SU-DHL-6 (cell line): ENCODE measurements around the gene FOSB.

Experiments used
- H2AFZ ChIP-seq: fragments of 200-600 bp; sonication (generic); 2 replicates; pipeline ENCODE4 v1.6.1; 2014; ENCODE audit warnings: low read depth, mild to moderate bottlenecking, moderate library complexity, mixed read lengths, antibody characterized with exemption, low read length; ENCODE audit not compliant: severe bottlenecking
- H3F3A ChIP-seq: fragments of 200-600 bp; shearing (Covaris generic); 2 replicates; pipeline ENCODE4 v1.6.0; 2016; ENCODE audit warnings: antibody characterized with exemption, mild to moderate bottlenecking; ENCODE audit not compliant: insufficient read depth
- H3K27ac ChIP-seq: fragments of 200-600 bp; sonication (generic); 2 replicates; pipeline ENCODE4 v1.5.1; 2016; ENCODE audit warnings: low read depth, mild to moderate bottlenecking, low read length, moderate library complexity, mixed read lengths
- H3K27me3 ChIP-seq: fragments of 200-600 bp; sonication (generic), shearing (Covaris generic); 2 replicates; pipeline ENCODE4 v1.6.0; 2014; ENCODE audit warnings: mild to moderate bottlenecking, low read length
- H3K36me3 ChIP-seq: fragments of 200-600 bp; sonication (generic); 2 replicates; pipeline ENCODE4 v1.6.1; 2014; ENCODE audit warnings: mild to moderate bottlenecking, low read length, mixed read lengths
- H3K4me2 ChIP-seq: fragments of 300-600, 200-600 bp; shearing (Covaris generic), sonication (generic); 2 replicates; pipeline ENCODE4 v1.6.0; 2014; ENCODE audit warnings: low read length, low read depth, mild to moderate bottlenecking; ENCODE audit not compliant: poor library complexity, severe bottlenecking
- H3K4me3 ChIP-seq: fragments of 200-600 bp; sonication (generic); 2 replicates; pipeline ENCODE4 v1.5.1; 2014; ENCODE audit warnings: antibody characterized with exemption, low read length, mild to moderate bottlenecking, mixed read lengths; ENCODE audit not compliant: insufficient read depth, poor library complexity, severe bottlenecking
- H3K79me2 ChIP-seq: fragments of 200-600 bp; sonication (generic); 2 replicates; pipeline ENCODE4 v1.6.1; 2014; ENCODE audit warnings: mild to moderate bottlenecking, low read length, moderate library complexity; ENCODE audit not compliant: insufficient read depth
- H3K9ac ChIP-seq: fragments of 200-600 bp; sonication (generic); 2 replicates; pipeline ENCODE4 v1.7.0; 2014; ENCODE audit warnings: mild to moderate bottlenecking, low read length
- H3K9me2 ChIP-seq: fragments of 200-600 bp; sonication (generic); replicated peaks from 2 replicates; pipeline ENCODE4 v1.6.1; 2014; ENCODE audit warnings: low read length; ENCODE audit not compliant: insufficient read depth
- H3K9me3 ChIP-seq: fragments of 200-600 bp; sonication (generic); 2 replicates; pipeline ENCODE4 v1.6.1; 2014; ENCODE audit warnings: low read length, mixed read lengths; ENCODE audit not compliant: insufficient read depth
- H4K20me1 ChIP-seq: fragments of 200-600 bp; sonication (generic); 2 replicates; pipeline ENCODE4 v1.6.1; 2014; ENCODE audit warnings: low read depth, mild to moderate bottlenecking, antibody characterized with exemption, low read length, moderate library complexity, mixed read lengths
- EZH2phosphoT487 ChIP-seq: fragments of 200-600 bp; sonication (generic), shearing (Covaris generic); conservative IDR thresholded peaks from 2 replicates; pipeline ENCODE4 v1.6.1; 2018; ENCODE audit warnings: mild to moderate bottlenecking, antibody characterized with exemption, low read length, moderate library complexity, mixed read lengths
- TF ChIP-seq, protein P1 (sequence below): fragments of 200-600 bp; sonication (generic); IDR thresholded peaks from one replicate; pipeline ENCODE4 v1.5.1; 2017; ENCODE audit warnings: antibody characterized with exemption, mild to moderate bottlenecking, low read length, moderate library complexity; ENCODE audit not compliant: insufficient read depth, poor library complexity, severe bottlenecking

Gene FOSB

DNA sequence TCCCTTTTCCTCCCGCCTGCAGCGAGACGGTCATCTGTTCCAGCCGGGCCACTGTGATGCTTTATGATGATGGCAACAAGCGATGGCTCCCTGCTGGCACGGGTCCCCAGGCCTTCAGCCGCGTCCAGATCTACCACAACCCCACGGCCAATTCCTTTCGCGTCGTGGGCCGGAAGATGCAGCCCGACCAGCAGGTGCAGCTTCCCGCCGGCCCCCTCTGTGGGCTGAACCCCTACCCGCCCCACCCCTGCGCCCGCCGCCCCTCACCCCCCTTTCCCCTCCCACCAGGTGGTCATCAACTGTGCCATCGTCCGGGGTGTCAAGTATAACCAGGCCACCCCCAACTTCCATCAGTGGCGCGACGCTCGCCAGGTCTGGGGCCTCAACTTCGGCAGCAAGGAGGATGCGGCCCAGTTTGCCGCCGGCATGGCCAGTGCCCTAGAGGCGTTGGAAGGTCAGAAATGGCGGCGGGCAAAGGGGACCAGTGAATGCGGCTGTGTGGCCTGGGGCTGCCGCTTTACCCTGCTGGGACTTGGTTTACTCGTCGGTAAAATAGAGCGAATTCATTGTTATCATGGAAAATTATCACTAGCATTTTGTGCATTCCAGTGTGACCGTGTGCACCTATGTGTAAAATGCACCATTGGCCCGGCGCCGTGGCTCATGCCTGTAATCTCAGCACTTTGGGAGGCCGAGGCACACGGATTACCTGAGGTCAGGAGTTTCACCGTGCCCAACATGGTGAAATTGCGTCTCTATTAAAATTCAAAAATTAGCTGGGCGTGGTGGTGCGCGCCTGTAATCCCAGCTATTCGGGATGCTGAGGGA, 50.1 kb downstream of the FOSB start:
- no peaks in the 10 kb centered on the region for H3K36me3 ChIP-seq
- no peak overlapping the region for H3K4me2 ChIP-seq
- peaks cover 10% of the 10 kb centered on the region; the same call in 1 of the 2 replicates for H3K79me2 ChIP-seq
- H2AFZ ChIP-seq, result no peak overlapping the region
- peaks cover 10% of the 10 kb centered on the region for H3F3A ChIP-seq
- no peaks in the 10 kb centered on the region for H3K9me3 ChIP-seq
- no peaks in the 10 kb centered on the region for H3K9me2 ChIP-seq
- no peaks in the 10 kb centered on the region for H3K27me3 ChIP-seq
- H4K20me1 ChIP-seq, result no peaks in the 10 kb centered on the region
- H3K4me3 ChIP-seq, result no peak overlapping the region
- H3K9ac ChIP-seq, result no peak overlapping the region
- H3K27ac ChIP-seq, result no peak overlapping the region
- no peak for TF ChIP-seq EZH2phosphoT487
- TF ChIP-seq, protein P1, sequence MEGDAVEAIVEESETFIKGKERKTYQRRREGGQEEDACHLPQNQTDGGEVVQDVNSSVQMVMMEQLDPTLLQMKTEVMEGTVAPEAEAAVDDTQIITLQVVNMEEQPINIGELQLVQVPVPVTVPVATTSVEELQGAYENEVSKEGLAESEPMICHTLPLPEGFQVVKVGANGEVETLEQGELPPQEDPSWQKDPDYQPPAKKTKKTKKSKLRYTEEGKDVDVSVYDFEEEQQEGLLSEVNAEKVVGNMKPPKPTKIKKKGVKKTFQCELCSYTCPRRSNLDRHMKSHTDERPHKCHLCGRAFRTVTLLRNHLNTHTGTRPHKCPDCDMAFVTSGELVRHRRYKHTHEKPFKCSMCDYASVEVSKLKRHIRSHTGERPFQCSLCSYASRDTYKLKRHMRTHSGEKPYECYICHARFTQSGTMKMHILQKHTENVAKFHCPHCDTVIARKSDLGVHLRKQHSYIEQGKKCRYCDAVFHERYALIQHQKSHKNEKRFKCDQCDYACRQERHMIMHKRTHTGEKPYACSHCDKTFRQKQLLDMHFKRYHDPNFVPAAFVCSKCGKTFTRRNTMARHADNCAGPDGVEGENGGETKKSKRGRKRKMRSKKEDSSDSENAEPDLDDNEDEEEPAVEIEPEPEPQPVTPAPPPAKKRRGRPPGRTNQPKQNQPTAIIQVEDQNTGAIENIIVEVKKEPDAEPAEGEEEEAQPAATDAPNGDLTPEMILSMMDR, result no peak

DNA sequence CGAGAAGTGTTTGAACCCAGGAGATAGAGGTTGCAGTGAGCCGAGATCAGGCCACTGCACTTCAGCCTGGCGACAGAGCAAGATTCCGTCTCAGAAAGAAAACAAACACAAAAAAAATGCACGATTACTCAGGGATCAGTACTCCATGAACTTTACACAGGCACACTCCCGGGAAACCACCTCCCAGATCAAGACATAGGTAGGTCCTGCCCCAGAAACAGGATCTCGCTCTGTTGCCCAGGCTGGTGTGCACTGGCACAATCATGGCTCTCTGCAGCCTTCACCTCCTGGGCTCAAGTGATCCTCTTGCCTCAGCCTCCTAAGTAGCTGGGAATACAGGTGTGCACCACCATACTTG, 50.7 kb downstream of the FOSB start:
- peaks cover 10% of the 10 kb centered on the region for H3F3A ChIP-seq
- no peak for TF ChIP-seq EZH2phosphoT487
- TF ChIP-seq, protein P1, result no peak
- H3K4me3 ChIP-seq, result no peak overlapping the region
- H3K9ac ChIP-seq, result no peak overlapping the region
- H3K9me3 ChIP-seq, result no peaks in the 10 kb centered on the region
- no peaks in the 10 kb centered on the region for H3K27me3 ChIP-seq
- no peak overlapping the region for H3K27ac ChIP-seq
- H3K79me2 ChIP-seq, result peaks cover 10% of the 10 kb centered on the region; the same call in 1 of the 2 replicates
- H3K4me2 ChIP-seq, result no peak overlapping the region
- H3K9me2 ChIP-seq, result no peaks in the 10 kb centered on the region
- no peaks in the 10 kb centered on the region for H3K36me3 ChIP-seq
- no peaks in the 10 kb centered on the region for H4K20me1 ChIP-seq
- no peak overlapping the region for H2AFZ ChIP-seq

DNA sequence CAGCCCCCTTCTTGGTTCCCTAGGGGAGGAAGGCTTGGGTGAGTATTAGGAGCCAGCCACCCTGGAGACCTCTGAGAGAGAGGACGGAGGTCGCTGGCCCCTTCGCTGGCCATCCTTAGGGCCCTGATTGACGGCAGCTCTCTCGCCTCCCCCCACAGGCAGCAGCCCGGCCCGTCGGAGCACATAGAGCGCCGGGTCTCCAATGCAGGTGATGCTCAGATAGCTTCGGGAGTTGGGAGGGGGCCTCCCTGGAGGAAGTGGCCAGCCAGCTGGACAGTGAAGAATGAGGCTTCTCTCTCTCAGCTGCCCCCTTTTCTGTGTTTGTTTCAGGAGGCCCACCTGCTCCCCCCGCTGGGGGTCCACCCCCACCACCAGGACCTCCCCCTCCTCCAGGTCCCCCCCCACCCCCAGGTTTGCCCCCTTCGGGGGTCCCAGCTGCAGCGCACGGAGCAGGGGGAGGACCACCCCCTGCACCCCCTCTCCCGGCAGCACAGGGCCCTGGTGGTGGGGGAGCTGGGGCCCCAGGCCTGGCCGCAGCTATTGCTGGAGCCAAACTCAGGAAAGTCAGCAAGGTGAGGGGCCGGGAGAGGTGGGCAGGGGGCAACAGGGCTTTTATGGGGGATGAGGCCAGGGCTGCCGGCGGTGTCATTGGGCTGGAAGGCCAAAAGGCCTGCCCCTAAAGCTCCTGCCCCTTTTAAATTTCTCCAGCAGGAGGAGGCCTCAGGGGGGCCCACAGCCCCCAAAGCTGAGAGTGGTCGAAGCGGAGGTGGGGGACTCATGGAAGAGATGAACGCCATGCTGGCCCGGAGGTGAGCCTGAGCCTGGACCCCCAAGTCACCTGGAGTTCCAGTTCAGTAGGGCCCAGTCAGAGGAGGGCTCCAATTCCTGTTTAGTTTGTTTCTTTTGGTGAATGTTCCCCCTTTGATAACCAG, 54.5 kb downstream of the FOSB start:
- Histone ChIP-seq H2AFZ (no peak overlapping the region), H3K9me3 (no peaks in the 10 kb centered on the region), H3K27ac (no peak overlapping the region), H3K9ac (no peak overlapping the region), H3K36me3 (peaks cover 2% of the 10 kb centered on the region; the same call in 1 of the 2 replicates), H3K79me2 (no peaks in the 10 kb centered on the region), H3K4me3 (no peak overlapping the region), H3K9me2 (no peaks in the 10 kb centered on the region), H3K4me2 (no peak overlapping the region), H3K27me3 (no peaks in the 10 kb centered on the region), H4K20me1 (no peaks in the 10 kb centered on the region), H3F3A (no peaks in the 10 kb centered on the region; the same call in 1 of the 2 replicates)
- TF ChIP-seq, protein P1, result no peak
- no peak for TF ChIP-seq EZH2phosphoT487
